Neural cell (in vitro differentiated cells): ENCODE results near the gene SLC13A2. TPM values are rescaled to one million over a fixed set of nuclear protein-coding genes. Genes with fewer than 3 reads are reported as not detected.

ENCODE experiments used
- H2AFZ ChIP-seq: fragments of 200-600, 300-800 bp; sonication (generic), shearing (Covaris generic); 2 replicates; pipeline ENCODE4 v1.6.0; 2014; ENCODE audit warnings: low read depth, mild to moderate bottlenecking, antibody characterized with exemption, low read length, moderate library complexity
- H3F3A ChIP-seq: fragments of 200-600 bp; shearing (Covaris generic); 2 replicates; pipeline ENCODE4 v1.6.1; 2016; ENCODE audit warnings: mild to moderate bottlenecking, moderate library complexity, mixed read lengths, antibody characterized with exemption, low read length; ENCODE audit not compliant: insufficient read depth, poor library complexity, severe bottlenecking
- H3K27ac ChIP-seq: fragments of 200-600, 300-800 bp; sonication (generic), shearing (Covaris generic); 2 replicates; pipeline ENCODE4 v1.5.1; 2014; ENCODE audit warnings: mild to moderate bottlenecking, low read length, moderate library complexity
- H3K27me3 ChIP-seq: fragments of 300-800, 200-600 bp; sonication (generic), shearing (Covaris generic); 2 replicates; pipeline ENCODE4 v1.6.0; 2014; ENCODE audit warnings: mild to moderate bottlenecking, low read depth, low read length, moderate library complexity; ENCODE audit not compliant: insufficient read depth
- H3K36me3 ChIP-seq: fragments of 300-800, 200-600 bp; sonication (generic), shearing (Covaris generic); 2 replicates; pipeline ENCODE4 v1.5.1; 2014; ENCODE audit warnings: mild to moderate bottlenecking, antibody characterized with exemption, low read length, moderate library complexity; ENCODE audit not compliant: insufficient read depth
- H3K4me2 ChIP-seq: fragments of 300-800, 200-600 bp; sonication (generic), shearing (Covaris generic); 2 replicates; pipeline ENCODE4 v1.6.0; 2014; ENCODE audit warnings: mild to moderate bottlenecking, low read length
- H3K4me3 ChIP-seq: fragments of 300-800, 200-600 bp; sonication (generic), shearing (Covaris generic); 2 replicates; pipeline ENCODE4 v1.5.1; 2014; ENCODE audit warnings: mild to moderate bottlenecking, low read length, moderate library complexity
- H3K79me2 ChIP-seq: fragments of 200-600 bp; shearing (Covaris generic); replicated peaks from 2 replicates; pipeline ENCODE4 v1.6.0; 2014; ENCODE audit warnings: mild to moderate bottlenecking, low read length, moderate library complexity; ENCODE audit not compliant: insufficient read depth
- H3K9ac ChIP-seq: fragments of 300-800, 200-600 bp; sonication (generic), shearing (Covaris generic); 2 replicates; pipeline ENCODE4 v1.6.1; 2016; ENCODE audit warnings: mild to moderate bottlenecking, low read length, mixed read lengths
- H3K9me2 ChIP-seq: fragments of 200-600 bp; shearing (Covaris generic); 2 replicates; pipeline ENCODE4 v1.6.1; 2016; ENCODE audit warnings: mild to moderate bottlenecking, low read length, mixed read lengths; ENCODE audit not compliant: insufficient read depth
- H3K9me3 ChIP-seq: fragments of 200-600, 300-800 bp; sonication (generic), shearing (Covaris generic); 2 replicates; pipeline ENCODE4 v1.6.1; 2016; ENCODE audit warnings: mild to moderate bottlenecking, mixed run types, low read length, moderate library complexity, mixed read lengths
- H4K20me1 ChIP-seq: fragments of 200-600 bp; shearing (Covaris generic); 2 replicates; pipeline ENCODE4 v1.6.1; 2016; ENCODE audit warnings: mild to moderate bottlenecking, mixed run types; ENCODE audit not compliant: insufficient read depth
- CTCF ChIP-seq: fragments of 450-650 bp; IDR thresholded peaks from 2 replicates; pipeline ENCODE4 v1.5.1; 2014; ENCODE audit warnings: antibody characterized with exemption, mild to moderate bottlenecking, moderate library complexity; ENCODE audit not compliant: poor library complexity, severe bottlenecking
- EP300 ChIP-seq: fragments of 450-650 bp; conservative IDR thresholded peaks from 2 replicates; pipeline ENCODE4 v1.6.1; 2014; ENCODE audit warnings: antibody characterized with exemption, mild to moderate bottlenecking, moderate library complexity; ENCODE audit not compliant: poor library complexity, severe bottlenecking
- EZH2 ChIP-seq: fragments of 200-600, 300-800 bp; shearing (Covaris generic), sonication (generic); IDR thresholded peaks from 2 replicates; pipeline ENCODE4 v1.6.1; 2014; ENCODE audit warnings: antibody characterized with exemption, low read length, borderline replicate concordance, mild to moderate bottlenecking; ENCODE audit not compliant: insufficient read depth, poor library complexity, severe bottlenecking
- MXI1 ChIP-seq: fragments of 450-650 bp; conservative IDR thresholded peaks from 2 replicates; pipeline ENCODE4 v1.6.1; 2014; ENCODE audit warnings: antibody characterized with exemption, mild to moderate bottlenecking; ENCODE audit not compliant: poor library complexity, severe bottlenecking
- POLR2AphosphoS5 ChIP-seq: IDR thresholded peaks from 2 replicates; pipeline ENCODE4 v1.6.1; 2012
- RAD21 ChIP-seq: fragments of 450-650 bp; conservative IDR thresholded peaks from 2 replicates; pipeline ENCODE4 v1.6.1; 2014; ENCODE audit warnings: antibody characterized with exemption, mild to moderate bottlenecking, moderate library complexity
- REST ChIP-seq: IDR thresholded peaks from 2 replicates; pipeline ENCODE4 v1.6.1; 2012; ENCODE audit warnings: borderline replicate concordance
- SMC3 ChIP-seq: fragments of 450-650 bp; conservative IDR thresholded peaks from 2 replicates; pipeline ENCODE4 v1.6.1; 2014; ENCODE audit warnings: antibody characterized with exemption, mild to moderate bottlenecking, moderate library complexity; ENCODE audit not compliant: poor library complexity
- TAF1 ChIP-seq: IDR thresholded peaks from 2 replicates; pipeline ENCODE4 v1.6.1; 2012; ENCODE audit warnings: low read depth
- polyA plus RNA-seq: library from polyadenylated mRNA; depleted of rRNA; stranded (reverse); fragments of >200 nt; gene quantifications from 2 replicates; pipeline ENCODE4 v1.2.3, GENCODE V29; 2014

SLC13A2 gene
- polyA plus RNA-seq, 1 donor from 2014 or later, result not detected

- Histone ChIP-seq H4K20me1 (no peaks in the 10 kb centered on the region), H2AFZ (no peak overlapping the region), H3K79me2 (no peaks in the 10 kb centered on the region), H3K9me3 (no peaks in the 10 kb centered on the region), H3K9me2 (no peaks in the 10 kb centered on the region), H3F3A (no peaks in the 10 kb centered on the region), H3K27ac (no peak overlapping the region), H3K9ac (no peak overlapping the region), H3K27me3 (no peaks in the 10 kb centered on the region), H3K36me3 (no peaks in the 10 kb centered on the region), H3K4me2 (no peak overlapping the region), H3K4me3 (no peak overlapping the region)
- TF ChIP-seq REST (no peak), EP300 (no peak), MXI1 (no peak), EZH2 (no peak), CTCF (no peak), SMC3 (no peak), RAD21 (no peak), TAF1 (no peak), POLR2AphosphoS5 (no peak)
These were observed 65.0 kb downstream of the SLC13A2 start for GRCh38 chr17:28538296-28538895.

- Histone ChIP-seq H3K9me3 (no peaks in the 10 kb centered on the region), H3K9me2 (no peaks in the 10 kb centered on the region), H3K79me2 (no peaks in the 10 kb centered on the region), H3K9ac (no peak overlapping the region), H3K27me3 (no peaks in the 10 kb centered on the region), H4K20me1 (no peaks in the 10 kb centered on the region), H2AFZ (no peak overlapping the region), H3K4me2 (no peak overlapping the region), H3F3A (no peaks in the 10 kb centered on the region), H3K27ac (no peak overlapping the region), H3K36me3 (no peaks in the 10 kb centered on the region), H3K4me3 (no peak overlapping the region)
- TF ChIP-seq MXI1 (no peak), TAF1 (no peak), REST (no peak), CTCF (no peak), SMC3 (no peak), POLR2AphosphoS5 (no peak), EP300 (no peak), RAD21 (no peak), EZH2 (no peak)
These were observed 66.8 kb downstream of the SLC13A2 start for GRCh38 chr17:28540231-28540630.
